Measurements from ENCODE around the gene TNS4.

GRCh38 chr17:40511136-40511535, 9.7 kb upstream of the TNS4 start:
- TF ChIP-seq CTCF (conservative IDR thresholded peaks at IDR 0.05 in 1 of 2, IDR thresholded peaks at IDR 0.05 in 1 of 2; ENCODE audit: low read depth in 1 of 2, low read length in 2 of 2) (no peak), EZH2 (IDR thresholded peaks at IDR 0.05; ENCODE audit: low read length, missing control alignments) (no peak)

Measured in fibroblast of lung (primary cell).